Measurements from ENCODE around the gene C8B.

Gene C8B

GRCh38 chr1:56894014-56894413, 71.8 kb downstream of the C8B start:
- no peak for DNase-seq

- no peak for DNase-seq
Measured at GRCh38 chr1:56890229-56890628, 75.6 kb downstream of the C8B start.

- DNase-seq = no peak
Measured at GRCh38 chr1:56881417-56881816, 84.4 kb downstream of the C8B start.

GRCh38 chr1:56880774-56881173, 85.0 kb downstream of the C8B start:
- no peak for DNase-seq
